ENCODE data around the gene POP4.
"Not testable (repeated sequence)": the region's sequence is repeated elsewhere in the genome, so short reads cannot be mapped to it uniquely, and the experiment has no call there.

POP4 gene

DNA sequence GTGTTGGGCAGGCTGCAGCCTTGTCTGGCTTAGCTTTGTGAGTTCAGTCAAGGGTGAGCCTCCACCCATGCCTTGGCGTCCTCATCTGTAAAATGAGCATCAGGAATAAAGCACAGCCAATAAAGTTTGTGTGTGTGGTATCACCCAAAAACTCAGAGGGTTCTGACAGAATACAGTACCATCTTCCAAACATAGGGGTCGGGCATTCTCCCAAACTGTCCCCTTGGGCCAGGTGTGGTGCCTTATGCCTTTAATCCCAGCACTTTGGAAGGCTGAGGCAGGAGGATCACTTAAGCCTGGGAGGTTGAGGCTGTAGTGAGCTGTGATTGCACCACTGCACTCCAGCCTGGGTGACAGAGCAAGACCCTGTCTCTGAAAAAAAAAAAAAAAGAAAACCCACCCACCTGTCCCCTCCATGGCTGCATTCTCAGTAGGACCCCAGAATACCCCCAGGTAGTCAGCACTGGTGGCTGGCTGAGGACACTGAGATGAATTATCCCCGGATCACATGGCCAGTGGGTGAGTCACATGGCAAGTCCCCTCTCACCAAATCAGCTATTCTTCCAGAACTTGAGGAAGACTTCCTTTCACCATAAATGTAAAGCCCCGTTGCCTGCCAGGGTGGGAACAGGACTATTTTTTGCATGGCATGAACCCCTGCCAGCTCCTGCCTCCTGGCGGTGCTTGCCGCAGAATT, 18.6 kb downstream of the POP4 start:
- no peaks in the 10 kb centered on the region for H4K20me1 ChIP-seq (ENCODE audit: insufficient read depth, low read length)

DNA sequence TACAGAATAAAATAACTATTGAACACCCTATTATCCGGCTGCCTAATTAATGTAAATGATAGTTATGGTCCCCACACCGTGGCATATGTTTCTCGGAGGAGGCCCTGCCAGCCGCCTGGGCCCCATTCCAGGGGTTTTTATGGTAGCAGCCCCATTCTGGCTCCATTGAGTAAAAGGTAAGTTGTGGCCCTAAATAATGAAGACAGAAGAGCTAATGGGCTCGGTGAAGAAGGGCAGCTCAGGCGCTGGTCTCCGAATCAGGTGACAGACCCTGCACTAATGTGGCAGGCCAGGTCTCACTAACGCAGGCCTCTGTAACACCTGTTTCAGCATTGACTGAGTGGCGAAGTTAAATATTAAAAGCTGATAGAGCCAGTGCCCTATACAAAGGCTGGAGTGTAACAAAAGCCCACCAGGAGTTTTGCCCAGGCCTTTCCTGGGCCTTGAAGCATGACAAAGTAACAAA, 19.1 kb downstream of the POP4 start:
- TF ChIP-seq, protein P1, sequence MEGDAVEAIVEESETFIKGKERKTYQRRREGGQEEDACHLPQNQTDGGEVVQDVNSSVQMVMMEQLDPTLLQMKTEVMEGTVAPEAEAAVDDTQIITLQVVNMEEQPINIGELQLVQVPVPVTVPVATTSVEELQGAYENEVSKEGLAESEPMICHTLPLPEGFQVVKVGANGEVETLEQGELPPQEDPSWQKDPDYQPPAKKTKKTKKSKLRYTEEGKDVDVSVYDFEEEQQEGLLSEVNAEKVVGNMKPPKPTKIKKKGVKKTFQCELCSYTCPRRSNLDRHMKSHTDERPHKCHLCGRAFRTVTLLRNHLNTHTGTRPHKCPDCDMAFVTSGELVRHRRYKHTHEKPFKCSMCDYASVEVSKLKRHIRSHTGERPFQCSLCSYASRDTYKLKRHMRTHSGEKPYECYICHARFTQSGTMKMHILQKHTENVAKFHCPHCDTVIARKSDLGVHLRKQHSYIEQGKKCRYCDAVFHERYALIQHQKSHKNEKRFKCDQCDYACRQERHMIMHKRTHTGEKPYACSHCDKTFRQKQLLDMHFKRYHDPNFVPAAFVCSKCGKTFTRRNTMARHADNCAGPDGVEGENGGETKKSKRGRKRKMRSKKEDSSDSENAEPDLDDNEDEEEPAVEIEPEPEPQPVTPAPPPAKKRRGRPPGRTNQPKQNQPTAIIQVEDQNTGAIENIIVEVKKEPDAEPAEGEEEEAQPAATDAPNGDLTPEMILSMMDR (IDR thresholded peaks at IDR 0.05; ENCODE audit: borderline replicate concordance, extremely low read depth, low read length, poor library complexity, severe bottlenecking): no peak
- TF ChIP-seq EZH2 (IDR thresholded peaks at IDR 0.05; ENCODE audit: borderline replicate concordance, low read depth, low read length, severe bottlenecking): no peak

More for the DNA sequence above, 18.6 kb downstream of the POP4 start:
- DNase-seq: no peak
- no peak overlapping the region for H2AFZ ChIP-seq (ENCODE audit: low read depth, low read length)
- H3K9ac ChIP-seq (ENCODE audit: low read depth, low read length): no peak overlapping the region
- TF ChIP-seq, protein P1 (IDR thresholded peaks at IDR 0.05; ENCODE audit: borderline replicate concordance, extremely low read depth, low read length, poor library complexity, severe bottlenecking): no peak
- no peak for TF ChIP-seq EZH2 (IDR thresholded peaks at IDR 0.05; ENCODE audit: borderline replicate concordance, low read depth, low read length, severe bottlenecking)
- H3K4me2 ChIP-seq (ENCODE audit: insufficient read depth, low read length): no peak overlapping the region
- no peaks in the 10 kb centered on the region for H3K27me3 ChIP-seq (ENCODE audit: insufficient read depth, low read length, poor library complexity)
- no peak for ATAC-seq (ENCODE audit: insufficient read depth, low read depth)
- no peaks in the 10 kb centered on the region for H3K79me2 ChIP-seq (ENCODE audit: insufficient read depth, low read length)
- H3K4me1 ChIP-seq (ENCODE audit: insufficient read depth, low read length): no peaks in the 10 kb centered on the region
- no peaks in the 10 kb centered on the region for H3K9me3 ChIP-seq (ENCODE audit: insufficient read depth, low read length, severe bottlenecking)
- no peak overlapping the region for H3K4me3 ChIP-seq (ENCODE audit: low read depth in 1 of 2, low read length in 2 of 2)
- no peaks in the 10 kb centered on the region for H3K36me3 ChIP-seq (ENCODE audit: insufficient read depth, low read length)
- H3K27ac ChIP-seq (ENCODE audit: low read length): no peak overlapping the region

DNA sequence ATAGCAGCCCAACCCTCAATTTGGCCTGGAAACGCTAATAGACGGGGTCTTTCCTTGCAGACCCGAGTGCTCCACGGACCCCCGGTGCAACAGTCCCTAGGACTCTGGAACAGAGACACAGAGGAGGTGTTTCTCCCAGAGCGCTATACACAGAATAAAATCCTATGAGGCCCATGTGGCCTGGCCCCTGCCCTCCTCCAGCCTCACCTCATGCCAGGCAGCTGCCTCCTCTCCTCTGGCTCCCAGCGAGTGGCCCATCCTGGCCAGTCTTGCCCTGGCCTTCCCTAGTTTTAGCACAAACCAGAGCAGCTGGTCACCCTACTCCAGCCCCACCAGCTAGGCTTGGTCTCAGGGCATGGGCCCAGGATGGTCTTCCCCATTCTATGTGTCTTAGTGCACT, 20.3 kb downstream of the POP4 start:
- H3K79me2 ChIP-seq (ENCODE audit: insufficient read depth, low read length): no peaks in the 10 kb centered on the region
- no peaks in the 10 kb centered on the region for H4K20me1 ChIP-seq (ENCODE audit: insufficient read depth, low read length)
- H3K27ac ChIP-seq (ENCODE audit: low read length): no peak overlapping the region
- H3K4me2 ChIP-seq (ENCODE audit: insufficient read depth, low read length): no peak overlapping the region
- H3K9ac ChIP-seq (ENCODE audit: low read depth, low read length): no peak overlapping the region
- no peaks in the 10 kb centered on the region for H3K4me1 ChIP-seq (ENCODE audit: insufficient read depth, low read length)
- H3K36me3 ChIP-seq (ENCODE audit: insufficient read depth, low read length): no peaks in the 10 kb centered on the region
- DNase-seq: no peak
- ATAC-seq (ENCODE audit: insufficient read depth, low read depth): no peak
- no peaks in the 10 kb centered on the region for H3K27me3 ChIP-seq (ENCODE audit: insufficient read depth, low read length, poor library complexity)
- H3K4me3 ChIP-seq (ENCODE audit: low read depth in 1 of 2, low read length in 2 of 2): no peak overlapping the region
- TF ChIP-seq, protein P1 (IDR thresholded peaks at IDR 0.05; ENCODE audit: borderline replicate concordance, extremely low read depth, low read length, poor library complexity, severe bottlenecking): no peak
- TF ChIP-seq EZH2 (IDR thresholded peaks at IDR 0.05; ENCODE audit: borderline replicate concordance, low read depth, low read length, severe bottlenecking): no peak
- H2AFZ ChIP-seq (ENCODE audit: low read depth, low read length): no peak overlapping the region
- no peaks in the 10 kb centered on the region for H3K9me3 ChIP-seq (ENCODE audit: insufficient read depth, low read length, severe bottlenecking)

More for the DNA sequence above, 19.1 kb downstream of the POP4 start:
- H3K9ac ChIP-seq (ENCODE audit: low read depth, low read length): no peak overlapping the region
- H3K36me3 ChIP-seq (ENCODE audit: insufficient read depth, low read length): no peaks in the 10 kb centered on the region
- no peaks in the 10 kb centered on the region for H4K20me1 ChIP-seq (ENCODE audit: insufficient read depth, low read length)
- H3K4me2 ChIP-seq (ENCODE audit: insufficient read depth, low read length): no peak overlapping the region
- DNase-seq (no peak), ATAC-seq (ENCODE audit: insufficient read depth, low read depth) (no peak)
- no peaks in the 10 kb centered on the region for H3K4me1 ChIP-seq (ENCODE audit: insufficient read depth, low read length)
- H2AFZ ChIP-seq (ENCODE audit: low read depth, low read length): no peak overlapping the region
- no peaks in the 10 kb centered on the region for H3K9me3 ChIP-seq (ENCODE audit: insufficient read depth, low read length, severe bottlenecking)
- no peaks in the 10 kb centered on the region for H3K79me2 ChIP-seq (ENCODE audit: insufficient read depth, low read length)
- H3K27ac ChIP-seq (ENCODE audit: low read length): no peak overlapping the region
- no peak overlapping the region for H3K4me3 ChIP-seq (ENCODE audit: low read depth in 1 of 2, low read length in 2 of 2)
- H3K27me3 ChIP-seq (ENCODE audit: insufficient read depth, low read length, poor library complexity): no peaks in the 10 kb centered on the region

DNA sequence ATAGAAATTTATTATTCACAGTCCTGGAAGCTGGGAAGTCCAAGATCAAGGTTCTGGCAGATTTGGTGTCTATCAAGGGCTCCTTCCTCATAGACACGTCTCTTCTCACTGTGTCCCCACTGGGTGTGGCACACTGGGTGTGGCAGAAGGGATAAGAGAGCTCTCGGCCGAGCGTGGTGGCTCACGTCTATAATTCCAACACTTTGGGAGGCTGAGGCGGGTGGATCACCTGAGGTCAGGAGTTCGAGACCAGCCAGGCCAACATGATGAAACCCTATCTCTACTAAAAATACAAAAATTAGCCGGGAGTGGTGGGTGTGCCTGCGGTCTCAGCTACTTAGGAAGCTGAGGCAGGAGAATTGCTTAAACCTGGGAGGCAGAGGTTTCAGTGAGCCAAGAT, 20.7 kb downstream of the POP4 start:
- H3K9ac ChIP-seq (ENCODE audit: low read depth, low read length); H2AFZ ChIP-seq (ENCODE audit: low read depth, low read length); H3K27ac ChIP-seq (ENCODE audit: low read length); DNase-seq; H4K20me1 ChIP-seq (ENCODE audit: insufficient read depth, low read length); H3K4me1 ChIP-seq (ENCODE audit: insufficient read depth, low read length); H3K4me3 ChIP-seq (ENCODE audit: low read depth in 1 of 2, low read length in 2 of 2); ATAC-seq (ENCODE audit: insufficient read depth, low read depth); H3K4me2 ChIP-seq (ENCODE audit: insufficient read depth, low read length); H3K36me3 ChIP-seq (ENCODE audit: insufficient read depth, low read length); H3K9me3 ChIP-seq (ENCODE audit: insufficient read depth, low read length, severe bottlenecking); H3K79me2 ChIP-seq (ENCODE audit: insufficient read depth, low read length); H3K27me3 ChIP-seq (ENCODE audit: insufficient read depth, low read length, poor library complexity): not testable (repeated sequence)

Data from DND-41 (cell line).